ENCODE results near the gene IVD.

IVD gene

GRCh38 chr15:40372981-40373380, 32.6 kb upstream of the IVD start:
- no peaks in the 10 kb centered on the region for H3K27me3 ChIP-seq (replicated peaks in 2 of 5; ENCODE audit: control insufficient read depth in 4 of 5, insufficient read depth in 5 of 5, low read length in 4 of 5)
- DNase-seq: no peak
- ChIA-PET CTCF (interaction anchor here (1.1 to 1.9 kb wide), 3 partner anchors 21 to 34 kb away, joined by 3 to 12 read pairs (median 3); no protein-coding TSS in a partner anchor), POLR2A (no interaction called here)
- no peak overlapping the region for H3K4me3 ChIP-seq (ENCODE audit: control insufficient read depth in 1 of 7, extremely low read depth in 1 of 7, insufficient read depth in 4 of 7, low read depth in 2 of 7, low read length in 6 of 7)
- 75% methylated on average over 2 of the region's 2 CpGs for WGBS (ENCODE audit: insufficient coverage)
- H3K9me3 ChIP-seq (ENCODE audit: control extremely low read depth in 1 of 5, control insufficient read depth in 4 of 5, insufficient read depth in 2 of 5, low read depth in 1 of 5, low read length in 4 of 5): no peaks in the 10 kb centered on the region
- no peak overlapping the region for H3K27ac ChIP-seq (ENCODE audit: insufficient read depth in 1 of 2, low read depth in 1 of 2, low read length in 2 of 2, poor library complexity in 1 of 2, severe bottlenecking in 2 of 2)
- peaks cover 0 to 13% (median 6%) of the 10 kb centered on the region in 4 experiments for H3K4me1 ChIP-seq (ENCODE audit: control extremely low read depth in 1 of 4, control insufficient read depth in 4 of 4, insufficient read depth in 4 of 4, low read length in 3 of 4)
- H3K36me3 ChIP-seq (ENCODE audit: control insufficient read depth in 4 of 4, insufficient read depth in 4 of 4, low read length in 3 of 4): no peaks in the 10 kb centered on the region

- ChIA-PET CTCF (interaction anchor here (0.8 to 2.6 kb wide), 3 partner anchors 9 to 90 kb away, joined by 3 to 9 read pairs (median 3); no protein-coding TSS in a partner anchor), POLR2A (no interaction called here)
- H3K27me3 ChIP-seq (replicated peaks in 2 of 5; ENCODE audit: control insufficient read depth in 4 of 5, insufficient read depth in 5 of 5, low read length in 4 of 5): no peaks in the 10 kb centered on the region
- H3K9me3 ChIP-seq (ENCODE audit: control extremely low read depth in 1 of 5, control insufficient read depth in 4 of 5, insufficient read depth in 2 of 5, low read depth in 1 of 5, low read length in 4 of 5): no peaks in the 10 kb centered on the region
- no peak for DNase-seq
- peaks cover 0 to 5% (median 3%) of the 10 kb centered on the region in 4 experiments for H3K4me1 ChIP-seq (ENCODE audit: control extremely low read depth in 1 of 4, control insufficient read depth in 4 of 4, insufficient read depth in 4 of 4, low read length in 3 of 4)
- no peak overlapping the region for H3K27ac ChIP-seq (ENCODE audit: insufficient read depth in 1 of 2, low read depth in 1 of 2, low read length in 2 of 2, poor library complexity in 1 of 2, severe bottlenecking in 2 of 2)
- no peaks in the 10 kb centered on the region for H3K36me3 ChIP-seq (ENCODE audit: control insufficient read depth in 4 of 4, insufficient read depth in 4 of 4, low read length in 3 of 4)
- no peak overlapping the region for H3K4me3 ChIP-seq (ENCODE audit: control insufficient read depth in 1 of 7, extremely low read depth in 1 of 7, insufficient read depth in 4 of 7, low read depth in 2 of 7, low read length in 6 of 7)
- WGBS (ENCODE audit: insufficient coverage): 93% methylated on average over 3 of the region's 3 CpGs
These were observed 28.0 kb upstream of the IVD start for GRCh38 chr15:40377606-40378005.

GRCh38 chr15:40379374-40379773, 26.2 kb upstream of the IVD start:
- no peaks in the 10 kb centered on the region for H3K9me3 ChIP-seq (ENCODE audit: control extremely low read depth in 1 of 5, control insufficient read depth in 4 of 5, insufficient read depth in 2 of 5, low read depth in 1 of 5, low read length in 4 of 5)
- ChIA-PET POLR2A (no interaction called here), CTCF (interaction anchor here (2.6 kb wide), 1 partner anchor 11 kb away, joined by 9 read pairs; no protein-coding TSS in a partner anchor)
- no peak overlapping the region for H3K27ac ChIP-seq (ENCODE audit: insufficient read depth in 1 of 2, low read depth in 1 of 2, low read length in 2 of 2, poor library complexity in 1 of 2, severe bottlenecking in 2 of 2)
- DNase-seq: no peak
- H3K27me3 ChIP-seq (replicated peaks in 2 of 5; ENCODE audit: control insufficient read depth in 4 of 5, insufficient read depth in 5 of 5, low read length in 4 of 5): no peaks in the 10 kb centered on the region
- H3K4me3 ChIP-seq (ENCODE audit: control insufficient read depth in 1 of 7, extremely low read depth in 1 of 7, insufficient read depth in 4 of 7, low read depth in 2 of 7, low read length in 6 of 7): no peak overlapping the region
- peaks cover 5 to 15% (median 11%) of the 10 kb centered on the region in 4 experiments for H3K4me1 ChIP-seq (ENCODE audit: control extremely low read depth in 1 of 4, control insufficient read depth in 4 of 4, insufficient read depth in 4 of 4, low read length in 3 of 4)
- WGBS (ENCODE audit: insufficient coverage): no CpG with 5 or more reads among the region's 4 CpGs
- peaks cover 0 to under 1% (median 0%) of the 10 kb centered on the region in 4 experiments for H3K36me3 ChIP-seq (ENCODE audit: control insufficient read depth in 4 of 4, insufficient read depth in 4 of 4, low read length in 3 of 4)

GRCh38 chr15:40379853-40380252, 25.7 kb upstream of the IVD start:
- H3K27me3 ChIP-seq (replicated peaks in 2 of 5; ENCODE audit: control insufficient read depth in 4 of 5, insufficient read depth in 5 of 5, low read length in 4 of 5): no peaks in the 10 kb centered on the region
- POLR2A ChIA-PET: no interaction called here
- CTCF ChIA-PET: interaction anchor here (2.6 kb wide), 1 partner anchor 11 kb away, joined by 9 read pairs; no protein-coding TSS in a partner anchor
- H3K4me3 ChIP-seq (ENCODE audit: control insufficient read depth in 1 of 7, extremely low read depth in 1 of 7, insufficient read depth in 4 of 7, low read depth in 2 of 7, low read length in 6 of 7): no peak overlapping the region
- no peak for DNase-seq
- peaks cover 0 to 4% (median 0%) of the 10 kb centered on the region in 4 experiments for H3K36me3 ChIP-seq (ENCODE audit: control insufficient read depth in 4 of 4, insufficient read depth in 4 of 4, low read length in 3 of 4)
- H3K4me1 ChIP-seq (ENCODE audit: control extremely low read depth in 1 of 4, control insufficient read depth in 4 of 4, insufficient read depth in 4 of 4, low read length in 3 of 4): peaks cover 5 to 18% (median 13%) of the 10 kb centered on the region in 4 experiments
- WGBS (ENCODE audit: insufficient coverage): 51% methylated on average over 4 of the region's 4 CpGs
- no peak overlapping the region for H3K27ac ChIP-seq (ENCODE audit: insufficient read depth in 1 of 2, low read depth in 1 of 2, low read length in 2 of 2, poor library complexity in 1 of 2, severe bottlenecking in 2 of 2)
- H3K9me3 ChIP-seq (ENCODE audit: control extremely low read depth in 1 of 5, control insufficient read depth in 4 of 5, insufficient read depth in 2 of 5, low read depth in 1 of 5, low read length in 4 of 5): no peaks in the 10 kb centered on the region

GRCh38 chr15:40380636-40381035, 25.0 kb upstream of the IVD start:
- 97% methylated on average over 8 of the region's 10 CpGs for WGBS (ENCODE audit: insufficient coverage)
- Histone ChIP-seq H3K4me1 (ENCODE audit: control extremely low read depth in 1 of 4, control insufficient read depth in 4 of 4, insufficient read depth in 4 of 4, low read length in 3 of 4) (peaks cover 5 to 21% (median 14%) of the 10 kb centered on the region in 4 experiments), H3K4me3 (ENCODE audit: control insufficient read depth in 1 of 7, extremely low read depth in 1 of 7, insufficient read depth in 4 of 7, low read depth in 2 of 7, low read length in 6 of 7) (no peak overlapping the region), H3K27ac (ENCODE audit: insufficient read depth in 1 of 2, low read depth in 1 of 2, low read length in 2 of 2, poor library complexity in 1 of 2, severe bottlenecking in 2 of 2) (no peak overlapping the region), H3K36me3 (ENCODE audit: control insufficient read depth in 4 of 4, insufficient read depth in 4 of 4, low read length in 3 of 4) (peaks cover 0 to 12% (median 0%) of the 10 kb centered on the region in 4 experiments), H3K27me3 (replicated peaks in 2 of 5; ENCODE audit: control insufficient read depth in 4 of 5, insufficient read depth in 5 of 5, low read length in 4 of 5) (no peaks in the 10 kb centered on the region), H3K9me3 (ENCODE audit: control extremely low read depth in 1 of 5, control insufficient read depth in 4 of 5, insufficient read depth in 2 of 5, low read depth in 1 of 5, low read length in 4 of 5) (no peaks in the 10 kb centered on the region)
- POLR2A ChIA-PET: no interaction called here
- DNase-seq: no peak
- CTCF ChIA-PET: interaction anchor here (4.5 kb wide), 1 partner anchor 12 kb away, joined by 33 read pairs; no protein-coding TSS in a partner anchor

GRCh38 chr15:40381818-40382529, 23.6 kb upstream of the IVD start:
- WGBS (ENCODE audit: insufficient coverage): 98% methylated on average over 5 of the region's 11 CpGs
- ChIA-PET CTCF (interaction anchor here (0.7 to 4.5 kb wide), 9 partner anchors 10 to 313 kb away, joined by 3 to 33 read pairs (median 4); partner anchors contain the start of gene RAD51), POLR2A (interaction anchor here (1.0 kb wide), 1 partner anchor 13 kb away, joined by 3 read pairs; no protein-coding TSS in a partner anchor)
- no peaks in the 10 kb centered on the region for H3K9me3 ChIP-seq (ENCODE audit: control extremely low read depth in 1 of 5, control insufficient read depth in 4 of 5, insufficient read depth in 2 of 5, low read depth in 1 of 5, low read length in 4 of 5)
- peaks cover 5 to 21% (median 14%) of the 10 kb centered on the region in 4 experiments for H3K4me1 ChIP-seq (ENCODE audit: control extremely low read depth in 1 of 4, control insufficient read depth in 4 of 4, insufficient read depth in 4 of 4, low read length in 3 of 4)
- no peak for DNase-seq
- peaks cover 5 to 23% (median 9%) of the 10 kb centered on the region in 4 experiments for H3K36me3 ChIP-seq (ENCODE audit: control insufficient read depth in 4 of 4, insufficient read depth in 4 of 4, low read length in 3 of 4)
- H3K27me3 ChIP-seq (replicated peaks in 2 of 5; ENCODE audit: control insufficient read depth in 4 of 5, insufficient read depth in 5 of 5, low read length in 4 of 5): no peaks in the 10 kb centered on the region
- H3K4me3 ChIP-seq (ENCODE audit: control insufficient read depth in 1 of 7, extremely low read depth in 1 of 7, insufficient read depth in 4 of 7, low read depth in 2 of 7, low read length in 6 of 7): no peak overlapping the region
- H3K27ac ChIP-seq (ENCODE audit: insufficient read depth in 1 of 2, low read depth in 1 of 2, low read length in 2 of 2, poor library complexity in 1 of 2, severe bottlenecking in 2 of 2): no peak overlapping the region

All from common myeloid progenitor, CD34-positive (primary cell).